ENCODE data around the gene MRPL45. TPM values are rescaled to one million over a fixed set of nuclear protein-coding genes. Genes with fewer than 3 reads are reported as not detected.

MRPL45 gene
- total RNA-seq, 2 donors from 2014 or later = 23.0 to 26.9 TPM

GRCh38 chr17:38330941-38331411, 34.0 kb downstream of the MRPL45 start:
- no peaks in the 10 kb centered on the region for H3K9me3 ChIP-seq
- no peak for DNase-seq (ENCODE audit: low spot score)
- no peak for TF ChIP-seq CTCF (IDR thresholded peaks at IDR 0.05)
- H3K4me1 ChIP-seq = peaks cover 0 to 7% of the 10 kb centered on the region in 2 donors
- no peaks in the 10 kb centered on the region for H3K36me3 ChIP-seq
- H3K4me3 ChIP-seq = no peak overlapping the region
- H3K27ac ChIP-seq = no peak overlapping the region
- H3K27me3 ChIP-seq = no peaks in the 10 kb centered on the region

GRCh38 chr17:38332735-38333134, 35.8 kb downstream of the MRPL45 start:
- Histone ChIP-seq H3K36me3 (no peaks in the 10 kb centered on the region), H3K27ac (no peak overlapping the region), H3K27me3 (no peaks in the 10 kb centered on the region), H3K4me3 (no peak overlapping the region), H3K9me3 (no peaks in the 10 kb centered on the region), H3K4me1 (no peaks in the 10 kb centered on the region)
- no peak for TF ChIP-seq CTCF (IDR thresholded peaks at IDR 0.05)
- DNase-seq (ENCODE audit: low spot score) = no peak

GRCh38 chr17:38333635-38334295, 36.8 kb downstream of the MRPL45 start:
- DNase-seq (ENCODE audit: low spot score) = no peak
- Histone ChIP-seq H3K4me1 (no peaks in the 10 kb centered on the region), H3K4me3 (no peak overlapping the region), H3K27ac (no peak overlapping the region), H3K9me3 (no peaks in the 10 kb centered on the region), H3K36me3 (no peaks in the 10 kb centered on the region), H3K27me3 (no peaks in the 10 kb centered on the region)
- peak in 1 of 2 donors; percentile 44 for TF ChIP-seq CTCF (IDR thresholded peaks at IDR 0.05)

GRCh38 chr17:38334480-38335364, 37.8 kb downstream of the MRPL45 start:
- Histone ChIP-seq H3K36me3 (no peaks in the 10 kb centered on the region), H3K27me3 (no peaks in the 10 kb centered on the region), H3K9me3 (no peaks in the 10 kb centered on the region), H3K4me1 (no peaks in the 10 kb centered on the region), H3K4me3 (no peak overlapping the region), H3K27ac (no peak overlapping the region)
- TF ChIP-seq CTCF (IDR thresholded peaks at IDR 0.05) = no peak
- no peak for DNase-seq (ENCODE audit: low spot score)

- H3K27me3 ChIP-seq = no peaks in the 10 kb centered on the region
- H3K27ac ChIP-seq = no peak overlapping the region
- no peaks in the 10 kb centered on the region for H3K9me3 ChIP-seq
- peaks cover 0 to 8% of the 10 kb centered on the region in 2 donors for H3K4me1 ChIP-seq
- TF ChIP-seq CTCF (IDR thresholded peaks at IDR 0.05) = no peak
- H3K4me3 ChIP-seq = no peak overlapping the region
- no peak for DNase-seq (ENCODE audit: low spot score)
- no peaks in the 10 kb centered on the region for H3K36me3 ChIP-seq
Observed at GRCh38 chr17:38336838-38337237, 39.9 kb downstream of the MRPL45 start.

Data from right atrium auricular region (tissue), 2 donors.